ENCODE data around the gene SGCD. TPM values are rescaled to one million over a fixed set of nuclear protein-coding genes. Genes with fewer than 3 reads are reported as not detected.

SGCD gene
- total RNA-seq, 1 experiment from 2014 or later = not detected

GRCh38 chr5:156699147-156699546 lies 372.2 kb downstream of the SGCD start:
- Histone ChIP-seq H3K36me3 (ENCODE audit: control insufficient read depth in 1 of 2, insufficient read depth in 2 of 2, low read length in 2 of 2) (no peaks in the 10 kb centered on the region), H3K79me2 (ENCODE audit: insufficient read depth, low read length) (no peaks in the 10 kb centered on the region), H3K9me2 (ENCODE audit: insufficient read depth) (no peaks in the 10 kb centered on the region), H4K20me1 (ENCODE audit: insufficient read depth) (no peaks in the 10 kb centered on the region), H3K4me2 (ENCODE audit: low read length) (no peak overlapping the region), H3K27ac (ENCODE audit: low read depth, low read length) (no peak overlapping the region), H2AFZ (ENCODE audit: low read depth, low read length, poor library complexity, severe bottlenecking) (no peak overlapping the region), H3K9me3 (ENCODE audit: control insufficient read depth in 1 of 2, insufficient read depth in 1 of 2, low read depth in 1 of 2, low read length in 2 of 2) (no peaks in the 10 kb centered on the region), H3K9ac (ENCODE audit: low read length) (no peak overlapping the region), H3K4me1 (ENCODE audit: control insufficient read depth in 1 of 2, insufficient read depth in 2 of 2, low read length in 2 of 2) (no peaks in the 10 kb centered on the region), H3K27me3 (ENCODE audit: insufficient read depth, low read length) (no peaks in the 10 kb centered on the region), H3K4me3 (replicated peaks in 1 of 2; ENCODE audit: low read depth in 1 of 2, low read length in 2 of 2) (no peak overlapping the region)
- CTCF ChIA-PET = no interaction called here
- DNase-seq (ENCODE audit: low read depth, low spot score) = no peak
- BruUV-seq (replicated peaks) = no TSS peak
- intact Hi-C loops (cut with micrococcal nuclease) = no loop called here
- TF ChIP-seq CBX3 (IDR thresholded peaks at IDR 0.05; ENCODE audit: low read depth) (no peak), EGR1 (IDR thresholded peaks at IDR 0.05; ENCODE audit: low read depth) (no peak)
- POLR2A ChIA-PET = no interaction called here
- RAD21 ChIA-PET (ENCODE audit: low non-redundant PET in 1 of 2, low total read pairs in 2 of 2, uncharacterized antibody in 2 of 2, unreplicated experiment in 2 of 2) = no interaction called here
- no peak for ATAC-seq

DNA sequence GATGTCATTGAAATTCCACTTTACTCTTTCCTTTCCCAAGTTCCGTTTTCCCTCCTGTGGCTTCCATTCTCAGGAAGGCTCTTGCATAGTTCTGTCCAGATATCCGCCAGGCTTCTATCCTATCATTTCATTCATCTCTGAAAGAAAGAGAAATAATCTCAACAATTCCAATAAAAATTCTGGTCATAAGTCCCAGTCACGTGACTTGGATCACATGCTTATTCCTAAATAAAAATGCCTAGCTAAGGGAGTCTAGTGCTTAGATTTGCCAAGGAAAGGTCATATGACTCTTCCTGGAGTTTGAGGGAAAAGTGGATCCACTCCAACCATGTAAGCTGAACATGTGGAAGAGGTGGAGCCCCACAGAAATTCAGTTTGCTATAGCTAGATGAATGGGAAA lies 377.2 kb downstream of the SGCD start:
- Histone ChIP-seq H3K9me3 (ENCODE audit: control insufficient read depth in 1 of 2, insufficient read depth in 1 of 2, low read depth in 1 of 2, low read length in 2 of 2) (no peaks in the 10 kb centered on the region), H4K20me1 (ENCODE audit: insufficient read depth) (no peaks in the 10 kb centered on the region), H3K4me3 (replicated peaks in 1 of 2; ENCODE audit: low read depth in 1 of 2, low read length in 2 of 2) (no peak overlapping the region), H3K9me2 (ENCODE audit: insufficient read depth) (no peaks in the 10 kb centered on the region), H3K4me2 (ENCODE audit: low read length) (no peak overlapping the region), H3K27ac (ENCODE audit: low read depth, low read length) (no peak overlapping the region), H3K27me3 (ENCODE audit: insufficient read depth, low read length) (no peaks in the 10 kb centered on the region; the same call in 1 of the 2 replicates), H2AFZ (ENCODE audit: low read depth, low read length, poor library complexity, severe bottlenecking) (no peak overlapping the region), H3K4me1 (ENCODE audit: control insufficient read depth in 1 of 2, insufficient read depth in 2 of 2, low read length in 2 of 2) (no peaks in the 10 kb centered on the region), H3K9ac (ENCODE audit: low read length) (no peak overlapping the region), H3K36me3 (ENCODE audit: control insufficient read depth in 1 of 2, insufficient read depth in 2 of 2, low read length in 2 of 2) (no peaks in the 10 kb centered on the region), H3K79me2 (ENCODE audit: insufficient read depth, low read length) (no peaks in the 10 kb centered on the region)
- DNase-seq (ENCODE audit: low read depth, low spot score) (no peak), ATAC-seq (no peak)
- POLR2A ChIA-PET = no interaction called here
- CTCF ChIA-PET = no interaction called here
- no TSS peak for BruUV-seq (replicated peaks)
- intact Hi-C loops (cut with micrococcal nuclease) = no loop called here
- RAD21 ChIA-PET (ENCODE audit: low non-redundant PET in 1 of 2, low total read pairs in 2 of 2, uncharacterized antibody in 2 of 2, unreplicated experiment in 2 of 2) = no interaction called here
- TF ChIP-seq POLR2A (IDR thresholded peaks at IDR 0.05; ENCODE audit: borderline replicate concordance, extremely low read depth, insufficient read depth, insufficient read length) = no peak
- no peak for TF ChIP-seq SIN3A (IDR thresholded peaks at IDR 0.05; ENCODE audit: low read depth)
- TF ChIP-seq REST (IDR thresholded peaks at IDR 0.05; ENCODE audit: low read depth) = no peak
- TF ChIP-seq ELF1 (IDR thresholded peaks at IDR 0.05; ENCODE audit: borderline replicate concordance, low read depth) = no peak
- TF ChIP-seq, protein P1, sequence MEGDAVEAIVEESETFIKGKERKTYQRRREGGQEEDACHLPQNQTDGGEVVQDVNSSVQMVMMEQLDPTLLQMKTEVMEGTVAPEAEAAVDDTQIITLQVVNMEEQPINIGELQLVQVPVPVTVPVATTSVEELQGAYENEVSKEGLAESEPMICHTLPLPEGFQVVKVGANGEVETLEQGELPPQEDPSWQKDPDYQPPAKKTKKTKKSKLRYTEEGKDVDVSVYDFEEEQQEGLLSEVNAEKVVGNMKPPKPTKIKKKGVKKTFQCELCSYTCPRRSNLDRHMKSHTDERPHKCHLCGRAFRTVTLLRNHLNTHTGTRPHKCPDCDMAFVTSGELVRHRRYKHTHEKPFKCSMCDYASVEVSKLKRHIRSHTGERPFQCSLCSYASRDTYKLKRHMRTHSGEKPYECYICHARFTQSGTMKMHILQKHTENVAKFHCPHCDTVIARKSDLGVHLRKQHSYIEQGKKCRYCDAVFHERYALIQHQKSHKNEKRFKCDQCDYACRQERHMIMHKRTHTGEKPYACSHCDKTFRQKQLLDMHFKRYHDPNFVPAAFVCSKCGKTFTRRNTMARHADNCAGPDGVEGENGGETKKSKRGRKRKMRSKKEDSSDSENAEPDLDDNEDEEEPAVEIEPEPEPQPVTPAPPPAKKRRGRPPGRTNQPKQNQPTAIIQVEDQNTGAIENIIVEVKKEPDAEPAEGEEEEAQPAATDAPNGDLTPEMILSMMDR (IDR thresholded peaks at IDR 0.05 in 2 of 3, conservative IDR thresholded peaks at IDR 0.05 in 1 of 3; ENCODE audit: borderline replicate concordance in 1 of 3, insufficient read depth in 1 of 3, low read depth in 2 of 3, low read length in 2 of 3) = no peak
- no peak for TF ChIP-seq POLR2AphosphoS5 (IDR thresholded peaks at IDR 0.05; ENCODE audit: low read depth, low read length)
- no peak for TF ChIP-seq TCF7L2 (IDR thresholded peaks at IDR 0.05; ENCODE audit: borderline replicate concordance, extremely low read depth, insufficient read depth, insufficient read length)
- TF ChIP-seq, protein P2, sequence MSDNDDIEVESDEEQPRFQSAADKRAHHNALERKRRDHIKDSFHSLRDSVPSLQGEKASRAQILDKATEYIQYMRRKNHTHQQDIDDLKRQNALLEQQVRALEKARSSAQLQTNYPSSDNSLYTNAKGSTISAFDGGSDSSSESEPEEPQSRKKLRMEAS (IDR thresholded peaks at IDR 0.05) = no peak
- no peak for TF ChIP-seq ZNF274 (IDR thresholded peaks at IDR 0.05; ENCODE audit: low read depth, low read length)
- TF ChIP-seq YY1 (IDR thresholded peaks at IDR 0.05; ENCODE audit: extremely low read depth, insufficient replicate concordance, low read depth, low read length) = no peak
- TF ChIP-seq CEBPB (IDR thresholded peaks at IDR 0.05; ENCODE audit: low read depth) = no peak
- TF ChIP-seq JUND (IDR thresholded peaks at IDR 0.05) = no peak

All from HCT116 (cell line).